C4-2B (cell line): ENCODE results near the gene SPINK8.
"Not testable (repeated sequence)": the region's sequence is repeated elsewhere in the genome, so short reads cannot be mapped to it uniquely, and the experiment has no call there.

Experiments used
- H3K27ac ChIP-seq: fragments of 450-650 bp; 2 replicates; pipeline ENCODE4 v1.5.1; 2017
- CTCF ChIP-seq: fragments of 450-650 bp; conservative IDR thresholded peaks from 2 replicates; pipeline ENCODE4 v1.5.1; 2017; ENCODE audit warnings: mild to moderate bottlenecking
- ZFX ChIP-seq: fragments of 450-650 bp; IDR thresholded peaks from 2 replicates; pipeline ENCODE4 v1.6.1; 2017

SPINK8 gene

GRCh38 chr3:48274452-48274851 lies 59.0 kb downstream of the SPINK8 start:
- H3K27ac ChIP-seq = no peak overlapping the region
- no peak for TF ChIP-seq ZFX
- no peak for TF ChIP-seq CTCF

DNA sequence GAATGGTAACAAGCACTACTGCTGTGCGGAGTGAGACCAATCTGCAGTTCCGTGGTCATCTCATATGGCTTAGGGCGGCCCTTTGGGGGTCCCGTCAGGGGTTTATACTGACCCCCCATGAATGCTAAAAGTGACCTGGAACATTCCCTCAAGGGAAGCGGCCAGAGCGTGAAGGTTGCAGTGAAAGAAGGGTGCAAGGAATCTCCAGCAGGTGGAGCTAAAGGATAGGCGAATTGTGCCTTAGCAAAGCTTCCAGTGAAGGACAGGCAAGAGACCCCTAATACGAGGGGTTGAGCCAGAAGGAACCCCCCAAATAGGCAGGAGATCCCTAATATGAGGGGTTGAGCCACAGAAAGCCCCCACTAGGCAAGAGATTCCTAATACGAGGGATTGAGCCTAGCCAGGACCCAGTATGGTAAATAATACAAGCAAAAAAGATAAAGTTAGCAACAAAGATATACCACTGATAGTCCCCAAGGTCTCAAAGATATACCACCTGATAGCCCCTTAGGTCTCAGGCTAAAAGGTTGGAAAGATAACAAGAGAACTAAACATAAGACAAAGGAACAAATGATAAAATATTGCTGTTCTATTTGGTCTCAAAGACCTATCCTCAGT lies 59.8 kb downstream of the SPINK8 start:
- TF ChIP-seq CTCF (peak; percentile 83), ZFX (no peak)

DNA sequence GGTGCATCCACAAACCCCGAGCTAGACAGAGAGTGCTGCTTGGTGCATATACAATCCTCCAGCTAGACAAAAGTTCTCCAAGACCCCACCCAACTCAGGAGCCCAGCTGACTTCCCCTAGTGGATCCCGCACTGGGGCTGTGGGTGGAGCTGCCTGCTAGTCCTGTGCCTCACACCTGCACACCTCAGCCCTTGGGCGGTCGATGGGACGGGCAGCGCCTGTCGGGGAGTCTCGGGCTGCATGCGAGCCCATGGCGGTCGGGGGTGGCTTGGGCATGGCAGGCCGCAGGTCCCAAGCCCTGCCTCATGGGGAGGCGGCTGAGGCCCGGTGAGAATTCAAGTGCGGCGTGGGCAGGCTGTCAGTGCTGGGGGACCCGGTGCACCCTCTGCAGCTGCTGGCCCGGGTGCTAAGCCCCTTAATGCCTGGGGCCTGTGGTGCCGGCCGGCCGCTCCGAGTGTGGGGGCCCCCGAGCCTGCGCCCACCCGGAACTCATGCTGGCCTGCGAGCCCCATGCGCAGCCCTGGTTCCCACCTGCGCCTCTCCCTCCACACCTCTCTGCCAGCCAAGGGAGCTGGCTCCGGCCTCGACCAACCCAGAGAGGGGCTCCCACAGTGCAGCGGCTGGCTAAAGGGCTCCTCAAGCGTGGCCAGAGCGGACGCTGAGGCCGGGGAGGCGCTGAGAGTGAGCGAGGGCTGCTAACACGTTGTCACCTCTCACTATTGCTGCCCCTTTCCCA lies 61.5 kb downstream of the SPINK8 start:
- no peak for TF ChIP-seq CTCF
- TF ChIP-seq ZFX = no peak
- no peak overlapping the region for H3K27ac ChIP-seq

More for the DNA sequence above, 59.8 kb downstream of the SPINK8 start:
- H3K27ac ChIP-seq = no peak overlapping the region

DNA sequence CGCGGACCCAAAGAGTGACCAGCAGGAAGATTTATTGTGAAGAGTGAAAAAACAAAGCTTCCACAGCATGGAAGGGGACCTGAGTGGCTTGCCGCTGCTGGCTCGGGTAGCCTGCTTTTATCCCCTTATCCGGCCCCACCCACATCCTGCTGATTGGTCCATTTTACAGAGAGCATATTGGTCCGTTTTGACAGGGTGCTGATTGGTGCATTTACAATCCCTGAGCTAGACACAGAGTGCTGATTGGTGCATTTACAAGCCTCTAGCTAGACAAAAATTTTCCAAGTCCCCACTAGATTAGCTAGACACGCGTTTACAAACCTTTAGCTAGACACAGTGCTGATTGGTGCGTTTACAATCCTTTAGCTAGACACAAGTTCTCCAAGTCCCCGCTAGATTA lies 62.2 kb downstream of the SPINK8 start:
- not testable (repeated sequence) for H3K27ac ChIP-seq

DNA sequence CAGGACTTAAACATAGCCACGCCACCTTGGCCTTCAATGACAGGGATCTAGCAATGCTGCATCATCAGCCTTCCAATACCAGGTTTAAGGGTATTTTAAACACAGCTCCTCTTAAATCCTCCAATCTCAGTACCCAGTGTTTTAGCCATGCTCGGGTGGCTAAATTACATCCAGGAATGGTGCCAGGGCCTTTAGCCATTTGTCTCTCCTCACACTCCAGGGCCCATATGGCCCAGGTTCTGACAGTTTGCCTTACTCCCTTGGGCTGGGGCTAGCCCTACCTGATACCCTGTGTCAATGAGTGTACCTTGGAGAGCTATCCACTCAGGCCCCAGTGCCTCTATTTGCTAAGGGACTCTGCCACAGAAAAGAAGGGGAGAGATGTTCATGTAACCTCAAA lies 63.2 kb downstream of the SPINK8 start:
- TF ChIP-seq ZFX = no peak
- TF ChIP-seq CTCF = no peak
- H3K27ac ChIP-seq = no peak overlapping the region

DNA sequence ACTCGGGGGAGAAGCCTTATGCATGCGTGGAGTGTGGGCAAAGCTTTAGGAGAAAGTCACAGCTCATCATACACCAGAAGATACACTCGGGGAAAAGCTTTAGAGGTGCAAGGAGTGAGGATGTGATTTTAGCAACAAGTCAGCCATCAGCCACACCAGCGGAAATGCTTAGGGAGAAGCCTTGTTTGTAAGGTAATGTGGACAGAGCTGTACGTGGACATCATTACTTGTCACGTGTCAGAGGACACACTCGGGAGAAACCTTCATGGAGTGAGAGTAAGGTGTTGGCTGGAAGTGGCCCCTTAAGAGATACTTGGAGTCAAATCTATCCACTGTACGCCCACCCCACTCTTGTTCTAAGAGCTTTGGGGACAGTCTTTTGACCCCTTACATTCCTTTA lies 63.9 kb downstream of the SPINK8 start:
- no peak overlapping the region for H3K27ac ChIP-seq
- TF ChIP-seq CTCF = no peak
- TF ChIP-seq ZFX = no peak

GRCh38 chr3:48268936-48269561 lies 64.4 kb downstream of the SPINK8 start:
- H3K27ac ChIP-seq = no peak overlapping the region
- TF ChIP-seq CTCF (no peak), ZFX (no peak)
